Epithelial cell of proximal tubule (primary cell): Measurements from ENCODE around the gene DCTN2. TPM values are rescaled to one million over a fixed set of nuclear protein-coding genes. Genes with fewer than 3 reads are reported as not detected.

Experiments
- DNase-seq: peaks from one replicate; pipeline ENCODE4 v3.0.0-alpha.2; 2011; ENCODE audit warnings: low read depth
- H3K4me3 ChIP-seq: 2 replicates; pipeline ENCODE4 v1.5.1; 2011; ENCODE audit warnings: low read depth, mild to moderate bottlenecking, low read length
- total RNA-seq: library from RNA; depleted of rRNA; stranded (reverse); fragments of >200 nt; gene quantifications from 2 replicates; pipeline ENCODE4 v1.2.3, GENCODE V29; 2015
- TF ChIP-seq, protein P1 (sequence below): conservative IDR thresholded peaks from 2 replicates; pipeline ENCODE4 v1.5.1; 2012; ENCODE audit warnings: low read depth, mild to moderate bottlenecking, low read length

DCTN2 gene
- total RNA-seq, 1 donor from 2014 or later: 140 TPM

DNA sequence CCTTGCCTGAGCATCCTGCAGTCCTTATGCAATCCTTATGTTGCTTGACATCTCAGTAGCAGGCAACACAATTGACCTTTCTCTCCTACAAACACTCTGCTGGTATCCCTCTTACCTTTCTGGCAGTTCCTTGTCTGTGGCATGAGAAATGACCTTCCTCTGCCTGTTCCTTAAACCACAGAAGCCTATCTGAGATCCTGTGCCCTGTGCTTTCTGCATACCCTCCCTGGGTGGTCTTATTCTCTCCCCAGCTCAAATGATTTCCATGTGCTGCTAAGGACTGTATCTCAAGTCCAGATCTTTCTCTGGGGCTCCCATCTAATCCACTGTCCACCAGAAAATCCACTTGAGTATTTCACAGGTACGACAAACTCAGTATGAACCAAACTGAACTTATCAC lies 65.3 kb downstream of the DCTN2 start:
- H3K4me3 ChIP-seq: no peak overlapping the region
- no peak for DNase-seq
- TF ChIP-seq, protein P1, sequence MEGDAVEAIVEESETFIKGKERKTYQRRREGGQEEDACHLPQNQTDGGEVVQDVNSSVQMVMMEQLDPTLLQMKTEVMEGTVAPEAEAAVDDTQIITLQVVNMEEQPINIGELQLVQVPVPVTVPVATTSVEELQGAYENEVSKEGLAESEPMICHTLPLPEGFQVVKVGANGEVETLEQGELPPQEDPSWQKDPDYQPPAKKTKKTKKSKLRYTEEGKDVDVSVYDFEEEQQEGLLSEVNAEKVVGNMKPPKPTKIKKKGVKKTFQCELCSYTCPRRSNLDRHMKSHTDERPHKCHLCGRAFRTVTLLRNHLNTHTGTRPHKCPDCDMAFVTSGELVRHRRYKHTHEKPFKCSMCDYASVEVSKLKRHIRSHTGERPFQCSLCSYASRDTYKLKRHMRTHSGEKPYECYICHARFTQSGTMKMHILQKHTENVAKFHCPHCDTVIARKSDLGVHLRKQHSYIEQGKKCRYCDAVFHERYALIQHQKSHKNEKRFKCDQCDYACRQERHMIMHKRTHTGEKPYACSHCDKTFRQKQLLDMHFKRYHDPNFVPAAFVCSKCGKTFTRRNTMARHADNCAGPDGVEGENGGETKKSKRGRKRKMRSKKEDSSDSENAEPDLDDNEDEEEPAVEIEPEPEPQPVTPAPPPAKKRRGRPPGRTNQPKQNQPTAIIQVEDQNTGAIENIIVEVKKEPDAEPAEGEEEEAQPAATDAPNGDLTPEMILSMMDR: no peak

Other genes starting within 250 kb of the DCTN2 start
- gene R3HDM2, start 116.1 kb downstream of the DCTN2 start, total RNA-seq: 10.5 and 12.5 TPM in 2 replicates
- gene INHBC, start 112.4 kb downstream of the DCTN2 start, total RNA-seq: not detected in 2 replicates
- 0.29 TPM in 1 of 2 replicates, not detected in the other for gene INHBE, start 91.9 kb downstream of the DCTN2 start, total RNA-seq
- 0.51 TPM in 1 of 2 replicates, not detected in the other for gene GLI1, start 87.4 kb downstream of the DCTN2 start, total RNA-seq
- gene ARHGAP9, start 67.3 kb downstream of the DCTN2 start, total RNA-seq: 0.29 and 1.2 TPM in 2 replicates
- gene MARS1, start 59.1 kb downstream of the DCTN2 start, total RNA-seq: 107 and 151 TPM in 2 replicates
- 13.5 and 20.2 TPM in 2 replicates for gene DDIT3, start 26.7 kb downstream of the DCTN2 start, total RNA-seq
- 3.5 and 6.3 TPM in 2 replicates for gene MBD6, start 24.4 kb downstream of the DCTN2 start, total RNA-seq
- 0.46 and 0.51 TPM in 2 replicates for gene KIF5A, start 2.9 kb upstream of the DCTN2 start, total RNA-seq
- gene PIP4K2C, start 44.0 kb upstream of the DCTN2 start, total RNA-seq: 34.2 and 46.6 TPM in 2 replicates
- gene DTX3, start 57.6 kb upstream of the DCTN2 start, total RNA-seq: 8.0 and 8.1 TPM in 2 replicates
- gene ARHGEF25, start 64.2 kb upstream of the DCTN2 start, total RNA-seq: 1.3 and 6.2 TPM in 2 replicates
- 0.14 and 0.69 TPM in 2 replicates for gene B4GALNT1, start 86.0 kb upstream of the DCTN2 start, total RNA-seq
- 92.7 and 101 TPM in 2 replicates for gene OS9, start 146.9 kb upstream of the DCTN2 start, total RNA-seq
- gene AGAP2, start 191.6 kb upstream of the DCTN2 start, total RNA-seq: under 0.01 TPM in 1 of 2 replicates, not detected in the other
- gene TSPAN31, start 197.8 kb upstream of the DCTN2 start, total RNA-seq: 31.6 and 40.4 TPM in 2 replicates
- 178 and 363 TPM in 2 replicates for gene CDK4, start 205.1 kb upstream of the DCTN2 start, total RNA-seq
- gene MARCHF9, start 207.9 kb upstream of the DCTN2 start, total RNA-seq: 4.5 and 4.7 TPM in 2 replicates
- 0.87 and 3.6 TPM in 2 replicates for gene CYP27B1, start 219.9 kb upstream of the DCTN2 start, total RNA-seq
- gene METTL1, start 224.9 kb upstream of the DCTN2 start, total RNA-seq: 27.3 and 43.2 TPM in 2 replicates
- 4.2 and 11.2 TPM in 2 replicates for gene EEF1AKMT3, start 225.4 kb upstream of the DCTN2 start, total RNA-seq
- gene TSFM, start 235.6 kb upstream of the DCTN2 start, total RNA-seq: 30.6 and 42.8 TPM in 2 replicates